Right kidney (tissue), 1 donor: ENCODE data around the gene LOX.
"Not testable (repeated sequence)": the region's sequence is repeated elsewhere in the genome, so short reads cannot be mapped to it uniquely, and the experiment has no call there.

ENCODE experiments used
- DNase-seq: peaks from one replicate; pipeline ENCODE4 v3.0.0-alpha.2; 2016

LOX gene

DNA sequence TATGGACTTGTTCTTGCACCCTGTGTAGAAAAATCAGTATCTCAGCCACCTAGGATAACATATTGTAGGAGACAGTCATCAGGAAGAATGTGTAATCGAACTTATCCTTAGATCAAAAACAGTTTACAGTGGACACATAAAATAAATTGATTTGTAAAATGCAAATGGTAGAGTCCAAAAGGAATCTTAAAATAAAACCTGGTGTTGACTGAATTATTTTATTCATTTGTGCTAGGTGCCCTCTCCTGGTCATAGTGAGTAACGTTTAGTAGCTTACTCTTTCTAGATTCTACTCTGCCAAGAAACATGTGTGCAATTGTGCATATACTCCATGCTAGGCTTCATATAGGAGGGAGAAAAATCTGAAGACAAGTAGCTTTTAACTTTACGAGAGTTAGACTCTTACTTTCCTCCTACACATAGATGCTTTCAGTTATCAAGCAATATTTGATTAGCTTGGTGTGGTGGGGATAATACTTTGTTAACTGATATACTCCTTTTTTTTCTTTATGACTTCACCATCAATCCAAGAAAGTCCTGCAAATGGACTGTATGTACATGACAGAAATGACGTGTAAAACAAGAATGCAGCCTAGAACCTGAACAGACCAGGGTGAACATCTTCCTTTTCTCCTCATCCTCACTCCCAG, 23.7 kb upstream of the LOX start:
- DNase-seq: no peak

DNA sequence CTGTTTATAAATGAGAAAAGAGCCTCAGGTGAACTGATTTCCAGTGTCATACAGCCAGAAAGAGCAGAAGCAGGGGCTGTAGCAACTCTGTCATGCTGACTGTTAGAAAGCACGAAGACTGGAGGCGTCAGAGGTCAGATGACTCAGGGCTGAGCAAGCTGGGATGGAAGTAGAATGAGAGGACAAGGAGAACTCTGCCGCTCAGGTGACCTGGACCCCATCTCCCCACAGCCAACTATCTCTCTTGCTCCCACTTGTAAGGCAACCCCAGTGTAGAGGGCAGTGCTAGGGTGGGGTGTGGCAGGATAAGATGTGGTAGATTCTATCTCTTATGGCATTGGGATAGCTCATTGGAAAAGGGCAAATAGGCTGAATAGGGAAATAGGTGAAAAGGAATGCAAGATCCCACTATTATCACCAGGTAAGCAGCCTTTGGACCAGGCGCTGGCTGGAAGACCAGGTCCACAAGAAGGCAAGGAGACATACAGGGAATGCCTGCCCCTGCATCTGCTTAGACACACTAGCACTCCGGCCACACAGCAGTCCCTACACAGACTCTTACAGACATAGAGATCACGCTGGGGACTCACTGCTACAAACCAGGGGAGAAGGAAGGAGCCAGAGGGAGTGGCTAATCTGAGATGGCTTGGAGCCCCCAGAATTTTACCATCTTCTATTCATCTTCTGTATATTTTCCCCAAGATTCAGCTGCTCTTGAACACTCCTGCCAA, 21.2 kb upstream of the LOX start:
- DNase-seq: no peak

DNA sequence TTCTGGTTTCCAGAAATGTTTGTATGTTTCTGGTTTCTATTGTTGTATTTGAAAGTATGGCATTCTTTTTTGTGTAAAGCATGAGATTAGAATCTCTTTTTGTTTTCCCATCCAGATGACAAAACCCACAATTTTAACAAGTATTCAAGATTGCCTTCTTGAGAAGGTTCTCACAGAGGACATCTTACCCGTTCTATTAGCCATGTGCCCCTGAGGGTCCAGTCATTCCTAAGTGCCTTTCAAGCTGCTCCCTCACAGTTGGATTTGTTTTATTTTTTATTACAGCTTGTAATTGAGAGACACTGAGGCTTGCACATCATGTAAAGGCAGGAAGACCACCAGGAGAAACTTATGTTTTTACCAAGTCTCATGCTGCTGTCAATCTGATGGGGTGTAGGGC, 19.3 kb upstream of the LOX start:
- no peak for DNase-seq

DNA sequence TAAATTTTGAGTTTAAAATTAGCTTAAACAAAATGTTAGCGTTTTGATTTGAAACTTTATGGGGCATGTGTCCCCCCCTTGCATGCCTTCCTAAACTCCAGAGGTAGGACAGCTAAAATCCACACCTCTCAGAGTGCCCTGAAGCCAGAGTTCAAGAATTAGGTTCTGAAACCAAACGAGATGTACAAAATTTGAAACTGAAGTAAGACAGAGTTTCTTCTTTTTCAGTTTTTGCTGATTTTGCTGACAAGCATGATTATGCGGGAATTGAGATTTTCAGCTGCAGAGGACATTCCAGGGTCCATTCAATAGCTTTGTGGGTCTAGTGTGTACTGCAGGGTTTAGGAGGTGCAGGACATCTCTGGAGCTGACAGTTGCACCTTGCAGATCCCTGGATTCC, 17.1 kb upstream of the LOX start:
- DNase-seq: no peak

DNA sequence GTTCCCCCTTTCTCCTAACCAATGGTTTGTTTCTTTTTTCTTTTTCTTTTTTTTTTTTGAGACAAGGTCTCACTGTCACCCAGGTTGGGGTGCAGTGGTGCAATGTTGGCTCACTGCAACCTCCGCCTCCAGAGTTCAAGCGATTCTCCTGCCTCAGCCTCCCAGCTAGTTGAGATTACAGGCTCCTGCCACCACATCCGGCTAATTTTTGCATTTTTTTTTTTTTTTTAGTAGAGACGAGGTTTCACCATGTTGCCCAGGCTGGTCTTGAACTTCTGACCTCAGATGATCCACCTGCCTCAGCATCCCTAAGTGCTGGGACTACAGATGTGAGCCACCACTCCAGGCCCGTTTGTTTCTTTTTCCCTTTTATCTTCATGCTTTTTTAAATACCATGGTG, 16.2 kb upstream of the LOX start:
- not testable (repeated sequence) for DNase-seq

DNA sequence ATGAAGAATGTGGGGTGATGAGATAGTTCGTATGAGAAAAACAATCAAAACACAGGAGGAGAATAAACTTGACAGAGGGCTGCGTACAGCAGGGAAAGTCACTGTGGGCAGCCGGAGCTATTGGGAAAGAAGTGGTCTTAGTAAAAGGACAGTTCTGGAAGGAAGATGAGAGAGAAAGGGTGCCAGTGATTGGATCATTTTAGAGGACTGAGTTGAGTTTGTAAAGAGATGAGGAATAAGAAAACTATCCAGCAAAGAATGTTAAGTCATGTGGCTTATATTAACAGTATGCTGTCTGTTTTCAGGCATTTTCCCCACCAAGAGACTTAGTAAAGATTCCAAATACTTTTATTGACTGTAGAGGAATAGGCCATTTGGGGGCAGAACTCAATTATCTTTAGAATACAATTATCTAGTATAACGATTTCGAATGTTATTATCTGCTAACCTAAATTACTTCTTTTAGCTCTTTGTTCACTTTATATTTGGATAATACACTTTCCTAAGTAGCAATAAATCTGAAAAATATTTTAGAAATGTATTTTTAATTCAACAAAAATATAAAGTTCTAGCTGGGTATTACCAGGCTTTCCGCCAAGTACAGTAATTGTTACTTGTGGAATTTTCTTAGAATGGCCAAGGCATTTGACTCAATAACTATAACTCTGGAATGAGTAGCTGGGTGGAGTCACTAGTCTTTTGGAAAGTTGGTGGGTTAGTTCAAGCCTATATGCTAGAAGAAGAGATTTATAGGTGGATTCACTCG, 15.5 kb upstream of the LOX start:
- no peak for DNase-seq

DNA sequence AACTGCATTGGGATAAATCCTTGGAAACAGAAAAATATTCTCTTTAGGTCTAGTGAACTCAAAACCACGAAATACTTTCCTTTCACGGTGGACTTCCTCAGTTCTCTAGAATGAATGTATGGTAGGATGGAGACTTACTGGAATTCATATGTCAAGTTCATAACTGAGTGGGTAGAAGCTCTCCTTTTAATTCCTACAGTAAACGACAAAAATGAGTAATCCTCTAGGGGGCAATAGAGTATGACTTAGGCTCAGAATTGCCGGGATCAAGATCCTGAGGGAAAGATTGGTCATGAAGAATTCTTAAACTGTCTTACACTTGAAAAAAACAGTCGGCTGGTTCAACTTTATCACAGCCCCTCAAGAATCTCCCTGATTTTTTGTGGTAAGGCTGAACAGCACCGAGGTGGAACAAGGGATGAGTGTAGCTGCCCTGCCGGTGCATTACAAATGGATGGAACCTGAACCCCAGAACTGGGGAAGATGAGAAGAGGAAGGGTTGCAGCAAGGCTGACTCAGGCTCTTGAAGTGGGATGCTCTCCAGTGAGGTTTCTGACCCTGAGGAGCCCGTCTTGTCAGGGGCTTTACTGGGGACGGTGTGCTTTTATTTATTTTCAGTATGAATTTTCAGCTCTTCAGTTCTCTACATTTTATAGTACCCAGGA, 14.0 kb upstream of the LOX start:
- DNase-seq: no peak

DNA sequence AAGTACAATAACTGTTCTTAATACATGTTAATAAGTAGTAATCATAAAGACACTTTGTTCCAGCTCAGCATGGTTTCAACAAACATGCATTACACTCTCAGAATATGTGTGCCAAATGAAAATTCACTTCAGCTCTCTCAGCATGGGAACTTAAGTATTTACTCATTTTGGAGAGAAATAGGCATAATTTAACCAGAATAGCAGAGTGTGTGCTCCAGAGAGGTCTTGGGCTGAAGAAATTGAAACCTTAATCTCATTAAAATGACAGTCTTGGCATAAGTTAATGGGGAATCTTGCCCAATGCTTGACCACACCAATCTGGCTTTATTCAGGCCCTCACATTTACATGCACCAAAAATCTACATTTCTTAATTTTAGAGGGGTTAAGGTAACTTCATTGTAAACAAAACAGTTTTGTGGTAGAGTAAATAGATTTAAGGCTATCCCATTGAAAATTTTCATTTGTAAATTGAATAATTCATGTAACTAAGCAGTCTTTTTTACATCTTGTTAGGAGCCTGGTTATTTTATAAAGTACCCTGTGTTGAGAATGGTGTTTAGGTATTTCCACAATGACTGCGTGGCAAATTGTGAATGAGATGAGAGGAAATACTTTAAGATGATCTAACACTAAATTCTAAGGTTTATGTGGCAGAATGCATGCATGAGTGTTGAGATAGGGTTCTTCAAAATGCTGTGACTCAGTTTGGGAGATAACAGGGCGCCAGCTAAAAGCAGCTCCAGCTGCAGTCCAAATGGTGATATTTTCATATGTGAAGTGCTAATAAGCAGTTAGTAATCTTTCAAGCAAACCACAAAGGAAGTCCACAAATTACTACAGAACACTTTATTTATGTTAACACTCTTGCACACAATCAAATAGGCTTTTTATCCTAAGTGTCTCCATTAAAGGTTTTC, 11.3 kb upstream of the LOX start:
- DNase-seq: no peak

DNA sequence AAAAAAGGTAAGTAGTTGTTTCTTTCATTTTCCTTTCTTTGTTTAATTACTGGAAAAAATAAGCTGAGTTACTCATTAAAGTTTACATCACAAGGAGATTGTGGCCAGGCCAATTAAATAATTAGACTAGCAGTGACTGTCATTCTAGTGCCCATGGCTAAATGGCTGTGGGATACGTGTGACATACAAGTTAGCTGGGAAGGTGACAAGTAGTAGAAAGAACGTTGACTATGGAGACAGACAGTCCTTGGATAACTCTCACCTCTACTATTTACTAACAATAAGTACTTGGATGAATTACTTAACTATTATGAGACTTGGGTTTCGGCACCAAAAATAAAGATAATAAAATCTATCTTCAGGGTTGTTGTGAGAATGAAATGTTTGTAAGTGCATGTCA, 7.0 kb upstream of the LOX start:
- DNase-seq: no peak

DNA sequence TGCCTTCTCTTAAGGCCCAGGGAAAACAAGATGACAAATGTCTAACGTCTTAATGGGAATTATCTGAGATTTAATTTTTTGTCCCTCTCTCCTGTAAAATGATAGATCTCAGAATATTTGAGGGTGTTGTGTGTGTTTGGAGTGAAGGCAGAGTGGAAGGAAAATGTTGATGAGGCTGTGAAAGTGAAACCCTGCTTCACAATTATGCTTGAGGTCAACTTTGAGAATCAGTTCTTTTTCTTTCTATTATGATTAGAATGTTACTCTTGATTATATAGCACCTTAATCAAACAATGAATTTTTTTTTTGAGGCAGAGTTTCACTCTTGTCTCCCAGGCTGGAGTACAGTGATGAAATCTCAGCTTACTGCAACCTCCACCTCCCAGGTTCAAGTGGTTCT, 5.5 kb upstream of the LOX start:
- DNase-seq: no peak

DNA sequence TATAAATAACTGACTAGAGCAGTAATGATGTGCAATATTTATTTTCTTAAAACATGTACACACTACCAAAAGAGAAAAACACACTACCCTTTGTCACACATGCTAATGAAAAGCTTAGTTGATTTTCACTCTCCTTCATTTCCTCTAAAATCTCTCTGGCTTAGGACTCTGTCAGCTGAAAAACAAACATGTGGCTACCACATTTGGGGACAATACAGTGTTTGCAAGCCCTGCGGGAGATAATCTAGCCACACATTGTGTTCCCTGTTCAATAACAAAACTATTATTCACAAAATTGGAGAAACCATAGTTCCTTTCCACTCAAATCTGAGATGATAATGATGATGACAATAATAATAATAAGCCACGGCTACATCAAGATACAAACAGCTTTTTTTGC, 3.5 kb upstream of the LOX start:
- no peak for DNase-seq

DNA sequence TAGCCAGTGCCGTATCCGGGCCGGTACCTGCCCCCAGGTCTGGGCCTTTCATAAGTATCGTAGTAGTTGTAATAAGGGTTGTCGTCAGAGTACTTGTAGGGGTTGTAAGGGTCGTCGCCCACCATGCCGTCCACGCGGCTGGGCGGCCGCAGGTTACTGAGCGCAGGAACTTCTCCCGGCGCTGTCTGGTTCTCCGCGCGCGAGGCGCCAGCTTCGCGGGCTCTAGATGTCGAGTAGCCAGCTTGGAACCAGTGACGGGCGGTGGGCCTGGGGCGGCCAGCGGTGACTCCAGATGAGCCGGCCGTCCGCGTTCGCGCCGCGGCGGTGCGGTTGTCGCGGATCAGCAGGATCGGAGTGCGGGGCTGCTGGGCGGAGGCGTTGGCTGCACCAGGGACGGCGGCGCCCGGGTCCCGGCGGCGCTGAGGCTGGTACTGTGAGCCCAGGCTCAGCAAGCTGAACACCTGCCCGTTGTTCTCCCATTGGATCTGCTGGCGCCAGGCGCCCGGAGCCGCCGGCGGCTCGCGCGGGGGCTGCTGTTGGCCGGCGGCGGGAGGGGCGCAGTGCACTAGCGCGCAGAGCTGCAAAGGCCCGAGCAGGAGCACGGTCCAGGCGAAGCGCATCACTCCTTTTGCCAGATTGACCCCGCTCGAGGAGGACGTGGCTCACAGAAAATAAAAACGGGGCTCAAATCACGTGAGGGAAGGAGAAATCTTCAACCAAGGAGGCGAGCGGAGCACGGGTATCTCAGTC, 518 bp downstream of the LOX start:
- peak; percentile 91 for DNase-seq

DNA sequence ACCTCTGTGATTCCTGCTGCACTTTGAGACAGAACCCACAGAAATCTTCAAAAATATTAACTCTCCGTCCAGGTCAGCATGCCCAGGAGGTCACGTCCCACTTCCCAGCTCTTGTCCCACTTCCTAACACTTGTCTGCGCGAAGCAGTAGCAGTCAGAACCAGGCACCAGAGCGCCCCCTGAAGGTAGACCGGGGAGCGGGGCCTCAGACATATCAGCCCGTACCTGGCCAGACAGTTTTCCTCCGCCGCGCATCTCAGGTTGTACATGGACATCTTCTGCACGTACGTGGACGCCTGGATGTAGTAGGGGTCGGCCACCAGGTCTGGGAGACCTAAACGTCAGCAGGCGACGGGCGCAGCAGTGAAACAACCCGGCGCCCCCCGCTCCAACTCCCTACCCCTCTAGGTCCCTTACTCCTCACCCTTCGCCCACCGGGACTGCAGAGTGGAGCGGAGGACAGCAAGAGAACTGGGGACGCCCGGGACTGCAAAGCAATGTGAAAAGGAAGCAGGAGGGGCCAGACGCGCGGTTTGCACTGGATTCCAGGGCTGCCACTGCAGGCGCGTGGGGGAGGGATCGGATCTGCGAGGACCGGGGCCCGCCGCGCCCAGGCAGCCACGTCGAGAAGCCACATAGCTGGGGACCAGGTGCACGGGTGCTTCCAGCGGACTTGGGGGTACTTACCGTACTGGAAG, 1.2 kb downstream of the LOX start:
- peak; percentile 87 for DNase-seq

DNA sequence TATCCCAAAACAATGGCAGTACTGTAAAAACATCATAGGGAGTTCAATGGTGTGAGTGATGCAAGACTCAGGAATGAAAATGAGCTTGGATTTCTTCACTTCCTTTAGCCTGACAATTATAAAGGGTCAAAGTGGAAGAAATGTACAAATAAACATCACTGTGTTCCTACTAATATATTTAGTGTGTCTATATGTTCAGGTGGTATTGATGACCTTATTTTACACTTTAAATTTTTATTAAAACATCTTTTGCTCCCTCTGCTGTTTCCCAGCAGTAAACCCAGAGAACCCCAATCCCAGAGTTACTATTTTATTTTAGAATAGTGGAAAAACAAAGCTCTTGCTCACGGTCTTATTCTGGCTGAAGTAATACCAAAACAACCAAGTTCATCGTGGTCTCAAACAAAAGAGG, 2.0 kb downstream of the LOX start:
- DNase-seq: no peak

DNA sequence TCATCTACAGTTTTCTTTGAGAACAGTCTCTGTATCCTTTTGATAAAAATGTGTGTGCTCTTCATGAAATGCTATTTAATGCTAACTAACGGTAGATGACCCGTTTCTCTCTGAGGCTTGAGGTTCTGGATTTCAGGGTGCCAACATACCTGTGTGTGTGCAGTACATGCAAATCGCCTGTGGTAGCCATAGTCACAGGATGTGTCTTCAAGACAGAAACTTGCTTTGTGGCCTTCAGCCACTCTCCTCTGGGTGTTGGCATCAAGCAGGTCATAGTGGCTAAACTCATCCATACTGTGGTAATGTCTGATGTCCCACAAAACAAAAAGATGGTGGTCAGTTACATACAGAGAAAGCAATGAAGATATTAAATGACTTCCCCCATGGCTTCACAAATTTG, 4.2 kb downstream of the LOX start:
- no peak for DNase-seq

DNA sequence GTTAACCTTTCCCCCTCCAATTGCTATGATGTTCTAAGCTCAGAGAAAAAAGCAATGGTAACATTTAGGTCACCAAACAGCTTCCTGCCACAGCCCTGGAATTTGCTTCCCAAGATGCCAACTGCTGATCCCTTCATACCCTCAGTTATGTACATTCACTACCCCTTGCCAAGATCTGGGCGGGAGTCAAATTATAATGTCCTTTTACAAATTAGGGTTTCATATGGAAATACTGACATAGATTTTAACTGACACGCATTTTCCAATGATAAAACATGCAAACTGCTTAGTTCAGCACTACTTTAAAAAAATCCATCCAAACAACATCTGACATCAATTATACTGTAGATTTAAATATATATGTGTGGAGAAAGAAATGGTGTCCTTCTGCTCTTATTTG, 5.0 kb downstream of the LOX start:
- no peak for DNase-seq

DNA sequence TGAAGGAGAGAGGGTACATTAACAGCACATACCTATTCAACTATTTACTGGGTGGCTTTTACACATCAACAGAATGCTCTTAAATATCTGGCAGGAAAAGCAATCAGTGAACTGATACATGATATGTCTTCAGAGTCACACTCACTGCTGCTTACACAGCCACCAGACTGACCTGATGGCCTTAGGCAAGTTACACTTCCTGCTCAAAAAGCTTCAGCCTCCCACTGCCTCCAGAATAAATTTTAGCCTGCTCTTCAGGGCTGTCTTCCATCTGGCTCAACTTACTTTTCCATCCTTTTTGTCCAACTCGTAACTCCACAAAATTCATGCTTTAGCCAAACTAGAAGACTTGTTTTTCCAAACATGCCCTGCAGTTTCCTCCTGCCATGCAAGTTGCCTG, 10.7 kb downstream of the LOX start:
- peak; percentile 7 for DNase-seq

DNA sequence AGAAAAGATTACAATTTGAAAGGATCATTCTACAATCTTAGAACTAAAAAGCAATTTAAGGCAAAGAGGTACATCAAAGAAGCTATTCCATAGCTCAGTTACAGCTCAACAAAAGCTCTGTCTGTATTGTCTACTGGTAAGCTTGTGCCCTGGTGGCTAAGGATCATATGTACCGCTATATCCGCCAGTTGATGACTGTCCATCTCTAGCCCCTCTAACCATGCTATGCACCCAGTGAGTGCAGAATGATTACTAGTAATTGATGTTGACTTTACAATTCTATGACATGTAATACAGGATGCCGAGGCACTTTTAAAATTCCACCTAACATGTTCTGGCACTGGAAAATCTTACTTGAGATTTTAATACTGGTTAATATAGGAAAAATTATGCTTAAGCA, 13.1 kb downstream of the LOX start:
- DNase-seq: no peak

DNA sequence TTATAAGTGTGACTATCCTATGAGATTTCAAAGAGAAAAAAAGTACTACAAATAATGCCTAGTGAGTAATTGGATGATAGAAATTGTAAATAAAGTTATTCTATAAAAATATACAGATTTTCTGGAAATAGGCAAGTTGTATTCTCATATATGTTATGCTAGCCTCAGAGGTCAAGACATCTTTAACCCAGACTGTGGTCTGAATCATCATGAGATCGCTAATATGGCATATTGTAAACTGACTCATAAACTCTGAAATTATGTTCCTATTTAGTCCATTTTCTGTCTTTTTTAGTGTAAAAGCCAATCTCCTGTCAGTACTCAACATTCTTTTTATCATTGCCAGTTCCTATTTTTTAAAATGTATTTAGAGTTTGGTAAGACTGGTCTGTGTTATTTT, 14.2 kb downstream of the LOX start:
- DNase-seq: no peak

DNA sequence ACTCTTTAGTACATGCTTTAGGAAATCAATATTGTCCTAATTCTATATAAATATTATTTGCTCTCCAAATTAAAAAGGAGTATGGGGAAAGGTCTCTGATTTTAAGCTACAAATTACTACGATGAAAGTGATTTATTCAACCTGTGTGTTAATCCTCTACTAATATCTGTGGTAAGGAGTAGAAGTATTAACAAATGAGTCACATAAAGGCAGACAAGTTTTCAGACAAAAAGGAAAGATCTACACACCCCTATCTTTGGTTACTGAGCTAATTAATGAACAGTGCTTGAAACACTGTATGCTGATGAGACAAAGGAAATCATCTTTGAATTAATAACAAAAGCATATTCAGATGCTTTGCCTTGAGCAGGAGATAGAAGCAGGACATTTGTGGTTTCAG, 15.9 kb downstream of the LOX start:
- no peak for DNase-seq

DNA sequence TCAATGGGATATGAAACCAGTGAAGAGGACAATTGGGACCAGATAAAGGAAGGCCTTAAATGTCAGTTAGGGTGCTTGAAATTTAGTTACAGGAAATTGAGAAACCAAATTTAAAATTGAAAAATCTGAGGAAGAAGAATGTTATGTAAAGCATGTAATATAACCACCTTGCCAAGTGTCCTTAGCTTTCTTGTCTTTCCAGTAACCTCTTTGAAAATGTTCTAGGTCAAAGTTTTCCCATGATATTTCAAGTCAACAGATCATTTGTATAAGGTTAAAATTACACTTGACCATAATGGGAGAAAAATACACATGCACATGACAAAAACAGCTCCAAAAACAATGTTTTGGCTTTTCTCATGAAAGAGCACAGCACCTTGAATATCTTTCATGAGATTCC, 21.1 kb downstream of the LOX start:
- DNase-seq: no peak
